Ishikawa (cell line): ENCODE measurements around the gene SYNM.

Source experiments
- CEBPB ChIP-seq: IDR thresholded peaks from 2 replicates; pipeline ENCODE4 v1.6.1; 2012
- EP300 ChIP-seq: IDR thresholded peaks from 2 replicates; pipeline ENCODE4 v1.6.1; 2012; ENCODE audit warnings: borderline replicate concordance
- TAF1 ChIP-seq: IDR thresholded peaks from 2 replicates; pipeline ENCODE4 v1.6.1; 2012; ENCODE audit warnings: low read depth, mild to moderate bottlenecking
- YY1 ChIP-seq: IDR thresholded peaks from 2 replicates; pipeline ENCODE4 v1.6.1; 2012; ENCODE audit warnings: low read depth

GRCh38 chr15:99174567-99175395 lies 69.9 kb downstream of the SYNM start:
- no peak for TF ChIP-seq EP300
- TF ChIP-seq CEBPB: no peak
- TF ChIP-seq TAF1: no peak
- no peak for TF ChIP-seq YY1
